GM12892 (cell line): ENCODE data around the gene COL6A2.

Source experiments
- DNase-seq: peaks from one replicate; pipeline ENCODE4 v3.0.0; 2011; ENCODE audit not compliant: insufficient read length
- FAIRE-seq: peaks from 2 replicates; lab custom pipeline; 2011; peaks lifted over from hg19 to GRCh38; lab: Jason Lieb, UNC
- POLR2A ChIP-seq: IDR thresholded peaks from 2 replicates; pipeline ENCODE4 v1.6.1; 2011; ENCODE audit warnings: low read depth, low read length, control low read depth
- POLR2AphosphoS5 ChIP-seq: IDR thresholded peaks from 2 replicates; pipeline ENCODE4 v1.6.1; 2011; ENCODE audit warnings: low read depth, low read length, control low read depth
- TAF1 ChIP-seq: IDR thresholded peaks from 2 replicates; pipeline ENCODE4 v1.6.1; 2011; ENCODE audit warnings: low read depth, mild to moderate bottlenecking, control low read depth, low read length, borderline replicate concordance

Gene COL6A2

DNA sequence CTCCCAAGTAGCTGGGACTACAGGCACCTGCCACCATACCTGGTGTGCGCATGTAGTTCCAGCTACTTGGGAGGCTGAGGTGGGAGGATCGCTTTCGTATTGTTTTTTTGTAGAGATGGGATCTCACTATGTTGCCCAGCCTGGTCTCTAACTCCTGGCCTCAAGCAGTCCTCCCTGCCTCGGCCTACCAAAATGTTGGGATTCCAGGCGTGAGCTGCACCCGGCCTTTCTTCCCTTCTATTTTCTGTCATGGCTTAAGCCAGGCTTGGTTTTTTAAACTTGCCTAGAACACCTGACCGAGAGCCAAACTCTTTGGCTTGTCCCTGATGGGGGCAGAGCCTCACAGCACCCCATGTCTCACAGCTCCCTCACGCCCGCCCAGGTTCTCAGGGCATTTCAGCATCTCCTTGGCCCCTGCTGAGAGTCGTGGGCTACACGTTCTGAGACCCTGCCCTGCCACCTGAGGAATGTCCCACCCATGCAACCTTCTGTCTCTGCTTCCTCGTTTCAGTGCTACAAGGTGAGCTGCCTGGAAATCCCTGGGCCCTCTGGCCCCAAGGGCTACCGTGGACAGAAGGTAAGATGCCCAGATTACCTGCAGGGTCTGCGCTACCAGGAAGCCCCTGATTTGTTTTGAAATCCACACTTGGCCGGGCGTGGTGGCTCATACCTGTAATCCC is 15.7 kb downstream of the COL6A2 start:
- TF ChIP-seq POLR2AphosphoS5: no peak
- no peak for TF ChIP-seq TAF1
- no peak for TF ChIP-seq POLR2A
- FAIRE-seq: no peak
- peak; percentile 17 for DNase-seq

DNA sequence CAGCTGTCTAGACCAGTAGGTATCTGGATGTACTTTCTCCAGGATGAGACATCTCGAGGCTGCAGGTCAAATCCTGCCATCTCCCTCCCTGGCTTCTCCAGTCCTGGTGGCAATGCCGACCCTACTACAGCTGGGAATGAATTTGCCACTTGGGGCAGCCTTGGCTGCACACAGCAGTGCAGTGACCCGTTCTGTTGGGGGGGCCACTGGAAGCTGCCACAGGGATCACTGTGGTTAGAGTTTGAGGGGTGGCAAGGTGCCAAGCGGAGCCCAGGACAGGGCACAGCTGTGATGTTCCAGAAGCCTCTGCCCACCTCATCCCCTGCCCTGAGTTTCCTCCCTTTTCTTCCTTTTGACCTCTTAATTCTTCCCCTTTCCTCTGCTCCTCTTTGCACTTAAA is 17.1 kb downstream of the COL6A2 start:
- DNase-seq: no peak
- no peak for FAIRE-seq
- no peak for TF ChIP-seq POLR2A
- no peak for TF ChIP-seq TAF1
- no peak for TF ChIP-seq POLR2AphosphoS5

DNA sequence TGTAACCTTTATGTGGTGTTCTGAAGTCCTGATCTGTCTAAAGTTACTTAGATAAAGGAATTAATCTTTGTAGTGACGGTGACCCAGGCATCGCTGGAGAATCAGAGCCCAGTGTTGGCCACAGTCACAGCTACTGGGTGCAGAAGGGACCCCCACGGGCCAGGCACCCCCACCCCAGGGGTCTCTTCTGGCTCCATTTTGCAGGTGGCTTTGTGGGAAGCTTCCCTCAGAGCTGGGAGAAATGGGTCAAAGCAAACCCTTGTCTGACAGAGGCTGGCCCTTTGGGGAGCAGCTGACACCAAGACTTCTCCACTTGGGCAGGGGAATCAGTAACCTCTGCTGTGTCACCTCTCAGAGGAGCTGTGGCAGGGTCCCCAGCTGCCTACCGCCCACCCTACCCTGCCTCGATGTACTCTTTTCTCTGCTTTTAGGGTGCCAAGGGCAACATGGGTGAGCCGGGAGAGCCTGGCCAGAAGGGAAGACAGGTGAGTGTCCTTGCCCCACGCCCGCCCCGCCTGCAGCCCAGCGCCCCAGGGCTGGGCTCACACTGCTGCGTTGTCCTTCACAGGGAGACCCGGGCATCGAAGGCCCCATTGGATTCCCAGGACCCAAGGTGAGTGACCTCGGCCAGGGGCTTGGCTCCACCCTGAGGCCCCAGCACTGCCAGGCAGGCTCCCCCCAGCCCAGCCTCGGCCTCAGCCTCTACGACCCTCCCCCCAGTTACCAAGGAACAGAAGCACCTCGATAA is 17.7 kb downstream of the COL6A2 start:
- DNase-seq: no peak

DNA sequence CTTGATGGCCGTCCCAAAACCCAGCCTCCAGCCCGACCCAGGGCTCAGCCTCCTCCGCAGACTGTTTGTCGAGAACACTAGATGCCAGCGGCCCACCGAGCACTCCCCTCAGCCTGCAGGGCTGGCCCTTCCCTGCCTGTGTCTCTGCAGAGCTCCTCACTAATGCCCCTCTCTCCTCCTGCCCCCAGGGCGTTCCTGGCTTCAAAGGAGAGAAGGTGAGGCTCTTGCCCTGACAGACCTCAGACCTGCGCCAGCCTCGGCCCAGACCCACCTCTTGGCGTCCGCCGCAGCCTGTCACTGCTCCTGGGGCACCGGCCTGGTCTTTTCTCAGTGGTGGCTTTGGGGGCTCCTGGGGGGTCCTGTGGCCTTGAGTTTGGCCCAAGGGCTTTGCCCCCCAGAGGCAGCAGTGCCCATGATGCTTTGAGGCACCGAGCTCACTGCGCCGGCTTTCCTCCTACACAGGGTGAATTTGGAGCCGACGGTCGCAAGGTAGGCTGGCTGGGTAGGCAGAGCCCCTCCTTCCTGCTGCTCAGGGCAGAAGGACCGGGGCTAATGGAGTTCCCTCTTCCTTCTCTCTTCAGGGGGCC is 18.4 kb downstream of the COL6A2 start:
- FAIRE-seq: no peak
- TF ChIP-seq POLR2A (no peak), TAF1 (no peak), POLR2AphosphoS5 (no peak)
- peak; percentile 7 for DNase-seq

More for the DNA sequence above, 17.7 kb downstream of the COL6A2 start:
- TF ChIP-seq POLR2AphosphoS5 (no peak), POLR2A (no peak)
- FAIRE-seq: no peak

DNA sequence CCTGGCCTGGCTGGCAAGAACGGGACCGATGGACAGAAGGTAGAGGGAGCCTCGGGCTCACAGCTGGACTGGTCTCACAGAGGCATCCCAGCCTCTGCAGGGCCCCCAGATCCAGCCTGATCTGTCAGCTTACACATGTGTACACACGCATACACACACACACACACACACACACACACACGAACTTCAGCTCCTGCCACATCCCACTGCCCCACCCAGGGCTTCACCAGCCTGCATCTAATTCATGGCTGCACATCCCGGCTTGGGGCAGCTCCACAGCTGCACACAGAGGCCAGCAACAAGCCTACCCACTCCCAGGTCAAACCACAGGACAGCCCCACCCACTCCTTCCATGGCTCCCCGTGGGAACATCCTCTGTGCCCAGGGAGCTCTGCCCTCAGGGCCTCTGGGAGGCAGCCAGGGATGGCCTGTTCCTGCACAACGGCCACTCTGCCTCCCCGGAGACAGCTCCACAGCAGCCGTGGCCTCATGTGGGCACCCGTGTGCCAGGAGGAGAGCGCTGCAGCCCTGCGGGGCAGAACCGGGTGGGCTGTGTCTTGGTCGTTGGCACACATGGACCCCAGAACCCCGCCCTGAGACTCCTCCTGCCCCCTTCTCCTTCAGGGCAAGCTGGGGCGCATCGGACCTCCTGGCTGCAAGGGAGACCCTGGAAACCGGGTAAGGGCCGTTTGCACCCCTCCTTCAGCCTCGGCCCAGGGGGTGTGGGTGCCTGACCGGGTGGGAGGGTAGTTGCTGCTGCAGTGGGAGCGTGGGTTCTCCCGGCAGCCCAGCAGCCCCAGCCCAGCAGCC is 19.1 kb downstream of the COL6A2 start:
- no peak for FAIRE-seq
- peak; percentile 13 for DNase-seq
- TF ChIP-seq POLR2A: no peak
- TF ChIP-seq TAF1: no peak
- no peak for TF ChIP-seq POLR2AphosphoS5

DNA sequence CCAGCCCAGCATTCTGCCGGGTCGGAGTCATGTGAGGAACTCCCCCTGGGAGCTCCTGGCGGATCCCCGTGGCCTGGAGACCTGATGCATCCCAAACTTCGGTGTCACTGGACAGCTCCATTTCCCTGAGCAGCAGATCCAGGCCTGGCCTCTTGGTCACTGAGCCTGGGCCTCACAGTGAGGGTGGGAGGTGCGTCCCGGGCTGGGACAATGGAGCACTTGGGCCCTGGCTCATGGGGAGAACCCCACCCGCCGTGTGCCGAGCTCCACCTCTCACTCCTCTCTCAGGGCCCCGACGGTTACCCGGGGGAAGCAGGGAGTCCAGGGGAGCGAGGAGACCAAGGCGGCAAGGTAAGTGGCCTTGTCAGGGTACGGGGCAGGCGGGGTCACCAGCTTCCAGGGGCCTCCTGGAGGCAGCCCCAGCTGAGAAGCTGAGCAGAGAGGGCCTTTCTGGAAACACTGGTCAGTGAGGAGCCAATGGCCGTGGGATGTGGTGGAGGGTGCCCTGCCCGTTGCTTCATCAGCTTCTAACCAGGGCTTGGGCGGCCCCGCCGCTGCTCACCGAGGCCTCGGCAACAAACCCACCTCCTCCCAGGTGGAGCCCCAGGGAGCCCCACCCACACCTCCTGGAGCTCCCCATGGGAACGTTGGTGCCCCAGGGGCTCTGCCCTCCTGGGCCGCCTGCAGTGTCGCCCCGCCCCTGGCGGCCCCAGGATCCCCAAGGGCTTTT is 19.8 kb downstream of the COL6A2 start:
- FAIRE-seq (no peak), DNase-seq (peak; percentile 17)
- no peak for TF ChIP-seq POLR2AphosphoS5
- no peak for TF ChIP-seq POLR2A
- TF ChIP-seq TAF1: no peak

DNA sequence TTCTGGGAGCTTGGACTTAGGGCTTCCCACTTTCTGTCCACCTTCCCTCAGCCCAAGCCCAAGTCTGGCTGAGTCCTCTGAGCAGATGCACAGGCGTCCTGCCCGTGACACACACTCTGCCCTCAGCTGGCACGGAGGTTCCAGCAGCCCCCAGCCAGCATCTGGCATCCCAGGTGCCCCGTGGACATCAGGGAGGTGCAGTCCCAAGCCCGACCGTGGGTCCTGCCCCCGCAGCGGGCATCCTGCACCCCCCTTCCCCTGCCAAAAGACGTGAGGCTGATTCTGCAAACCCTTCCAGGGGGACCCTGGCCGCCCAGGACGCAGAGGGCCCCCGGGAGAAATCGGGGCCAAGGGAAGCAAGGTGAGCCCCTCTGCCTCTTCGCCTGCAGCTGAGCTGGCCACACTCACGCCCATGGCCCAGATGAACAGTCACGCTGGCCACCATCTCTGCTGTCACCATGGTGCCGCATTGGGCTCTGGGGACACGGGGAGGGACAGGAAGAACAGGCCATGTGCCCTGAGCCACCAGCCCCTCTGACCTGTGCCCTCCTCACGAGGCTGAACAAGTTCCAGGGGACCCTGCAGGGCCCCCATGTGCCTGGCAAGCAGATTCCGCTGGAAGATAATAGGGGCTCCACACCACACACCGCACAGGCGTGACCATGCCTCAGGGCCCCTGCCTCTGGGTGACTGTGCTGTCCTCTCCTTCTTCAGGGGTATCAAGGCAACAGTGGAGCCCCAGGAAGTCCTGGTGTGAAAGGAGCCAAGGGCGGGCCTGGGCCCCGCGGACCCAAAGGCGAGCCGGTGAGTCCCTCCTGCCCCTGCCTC is 20.6 kb downstream of the COL6A2 start:
- DNase-seq: peak; percentile 31
- TF ChIP-seq POLR2A (no peak), POLR2AphosphoS5 (no peak), TAF1 (no peak)
- no peak for FAIRE-seq

DNA sequence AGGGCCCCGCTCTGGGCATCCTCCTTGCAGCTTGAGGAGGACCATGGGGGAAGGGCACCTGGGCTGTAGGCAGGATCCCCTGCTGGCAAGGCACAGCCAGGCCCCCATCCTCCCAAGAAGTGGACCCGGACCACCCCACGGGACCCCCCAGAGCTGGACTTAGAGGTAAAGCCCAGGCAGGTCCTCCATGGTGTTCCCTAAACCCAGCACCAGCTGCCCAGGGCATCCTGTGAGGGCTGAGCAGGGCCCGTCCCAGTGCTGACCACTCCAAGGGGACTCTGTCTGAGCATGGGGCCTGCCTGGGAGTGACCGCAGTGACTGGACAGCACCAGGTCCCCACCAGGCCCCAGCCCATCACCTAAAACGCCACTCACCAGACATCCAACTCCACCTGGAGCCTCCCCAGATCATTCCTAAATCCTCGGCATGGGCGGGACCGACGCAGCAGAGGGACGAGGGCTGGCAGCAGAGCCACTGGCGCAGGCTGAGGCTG is 21.3 kb downstream of the COL6A2 start:
- no peak for TF ChIP-seq TAF1
- no peak for TF ChIP-seq POLR2AphosphoS5
- TF ChIP-seq POLR2A: no peak
- FAIRE-seq (no peak), DNase-seq (peak; percentile 23)

DNA sequence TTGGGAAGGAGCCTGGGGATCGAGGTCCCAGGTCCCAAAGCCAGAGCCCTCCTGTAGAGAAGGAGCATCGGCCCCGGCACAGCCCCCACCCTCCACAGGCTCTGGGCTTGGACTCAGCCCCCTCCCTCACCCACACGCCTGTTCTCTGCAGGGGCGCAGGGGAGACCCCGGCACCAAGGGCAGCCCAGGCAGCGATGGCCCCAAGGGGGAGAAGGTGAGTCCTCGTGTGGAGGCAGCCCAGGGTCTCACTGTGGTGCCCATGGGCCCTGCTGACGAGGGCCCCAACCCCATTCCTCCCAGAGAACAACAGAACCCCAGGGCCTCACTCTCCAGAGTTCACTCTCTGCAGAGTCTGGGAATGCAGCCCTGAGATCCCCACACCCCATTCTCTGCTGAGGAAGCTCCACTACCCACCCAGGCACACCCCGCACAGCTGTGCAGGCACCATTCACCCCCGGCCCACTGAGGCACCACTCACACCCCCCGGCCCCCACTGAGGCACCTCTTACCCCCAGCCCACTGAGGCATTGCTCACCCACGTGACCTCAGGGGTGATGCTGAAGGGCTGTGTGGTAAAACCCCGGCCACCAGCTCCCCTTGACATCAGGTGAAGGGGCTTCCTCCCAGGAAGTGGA is 21.8 kb downstream of the COL6A2 start:
- DNase-seq (peak; percentile 18), FAIRE-seq (no peak)
- TF ChIP-seq POLR2AphosphoS5: no peak

DNA sequence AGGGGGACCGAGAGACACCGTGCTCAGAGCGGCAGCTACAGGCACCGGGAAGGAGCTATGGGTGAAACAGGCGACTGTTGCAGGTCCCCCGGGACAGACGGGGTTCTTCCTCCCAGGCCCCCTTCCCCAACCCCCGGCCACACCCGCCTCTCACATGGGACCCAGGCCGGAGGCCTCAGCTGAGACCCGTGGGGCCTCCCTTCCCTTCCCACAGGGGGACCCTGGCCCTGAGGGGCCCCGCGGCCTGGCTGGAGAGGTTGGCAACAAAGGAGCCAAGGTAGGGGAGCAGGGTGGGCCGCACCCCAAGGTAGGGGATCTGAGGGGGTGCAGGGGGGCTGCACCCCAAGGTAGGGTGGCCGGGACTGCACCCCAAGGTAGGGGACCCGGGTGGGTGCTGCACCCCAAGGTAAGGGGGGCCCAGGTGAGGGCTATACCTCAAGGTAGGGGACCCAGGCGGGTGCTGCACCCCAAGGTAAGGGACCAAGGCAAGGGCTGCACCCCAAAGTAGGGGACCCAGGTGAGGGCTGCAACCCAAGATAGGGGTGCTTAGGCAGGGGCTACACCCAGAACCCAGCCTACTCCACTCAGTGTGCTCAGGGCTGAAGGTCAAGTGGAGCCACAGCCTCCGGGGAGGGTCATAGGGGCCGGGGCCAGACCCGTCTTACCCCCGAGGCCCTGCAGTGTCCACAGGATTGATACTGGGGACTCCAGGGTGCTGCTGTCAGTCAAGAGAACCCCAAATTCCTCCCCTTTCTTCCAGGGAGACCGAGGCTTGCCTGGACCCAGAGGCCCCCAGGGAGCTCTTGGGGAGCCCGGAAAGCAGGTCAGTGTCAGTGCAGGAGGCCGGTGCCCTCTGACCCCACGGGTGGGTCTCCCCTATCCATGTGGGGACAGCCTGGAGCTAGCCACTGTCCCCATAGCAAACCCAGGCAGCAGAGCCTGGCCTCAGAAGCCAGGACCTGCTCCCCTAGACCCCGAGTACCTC is 22.7 kb downstream of the COL6A2 start:
- TF ChIP-seq TAF1: no peak
- TF ChIP-seq POLR2A: no peak
- no peak for TF ChIP-seq POLR2AphosphoS5
- DNase-seq (peak; percentile 21), FAIRE-seq (no peak)
